NCI-H2171 treated with DMSO at 0.1 percent for 48 hours (cell line): ENCODE measurements around the gene KCNE2.

ENCODE experiments used
- DNase-seq: peaks from one replicate; lab custom pipeline; 2025; lab: John Stamatoyannopoulos, UW

Gene KCNE2

GRCh38 chr21:34363733-34364132 lies at the start of gene KCNE2:
Gene KCNE2 (plus strand): TSS chr21:34364006. CDS start chr21:34370479, 6,473 bp downstream.
- no peak for DNase-seq

GRCh38 chr21:34319585-34319984 lies 44.2 kb upstream of the KCNE2 start:
- DNase-seq: no peak

- no peak for DNase-seq
These were observed 43.8 kb upstream of the KCNE2 start for GRCh38 chr21:34320011-34320410.

GRCh38 chr21:34330055-34330454 lies 33.8 kb upstream of the KCNE2 start:
- no peak for DNase-seq

GRCh38 chr21:34331726-34332125 lies 32.1 kb upstream of the KCNE2 start:
- DNase-seq: no peak

GRCh38 chr21:34332347-34332746 lies 31.5 kb upstream of the KCNE2 start:
- no peak for DNase-seq

GRCh38 chr21:34333121-34333739 lies 30.6 kb upstream of the KCNE2 start:
- DNase-seq: no peak

GRCh38 chr21:34335316-34335715 lies 28.5 kb upstream of the KCNE2 start:
- no peak for DNase-seq

- DNase-seq: no peak
These were observed 27.6 kb upstream of the KCNE2 start for GRCh38 chr21:34336245-34336644.

- no peak for DNase-seq
These were observed 26.9 kb upstream of the KCNE2 start for GRCh38 chr21:34336756-34337391.

- DNase-seq: no peak
These were observed 26.1 kb upstream of the KCNE2 start for GRCh38 chr21:34337741-34338140.

- no peak for DNase-seq
These were observed 25.6 kb upstream of the KCNE2 start for GRCh38 chr21:34338226-34338625.

- no peak for DNase-seq
These were observed 23.7 kb upstream of the KCNE2 start for GRCh38 chr21:34340061-34340460.

- DNase-seq: no peak
These were observed 21.3 kb upstream of the KCNE2 start for GRCh38 chr21:34342476-34342875.

- no peak for DNase-seq
These were observed 20.5 kb upstream of the KCNE2 start for GRCh38 chr21:34343347-34343746.

GRCh38 chr21:34343838-34344381 lies 19.9 kb upstream of the KCNE2 start:
- no peak for DNase-seq

- DNase-seq: no peak
These were observed 19.2 kb upstream of the KCNE2 start for GRCh38 chr21:34344584-34344983.

GRCh38 chr21:34345091-34345871 lies 18.5 kb upstream of the KCNE2 start:
- no peak for DNase-seq

GRCh38 chr21:34345892-34346291 lies 17.9 kb upstream of the KCNE2 start:
- DNase-seq: no peak

- no peak for DNase-seq
These were observed 14.8 kb upstream of the KCNE2 start for GRCh38 chr21:34348890-34349519.

- peak; percentile 79 for DNase-seq
These were observed 12.0 kb upstream of the KCNE2 start for GRCh38 chr21:34351786-34352241.

GRCh38 chr21:34352556-34352955 lies 11.2 kb upstream of the KCNE2 start:
- DNase-seq: no peak
